ENCODE measurements around the gene FMC1.

Gene FMC1

GRCh38 chr7:139370943-139371313 is 29.8 kb downstream of the FMC1 start:
- no peak for DNase-seq (ENCODE audit: low read depth in 2 of 3, low spot score in 2 of 3)

- DNase-seq (ENCODE audit: low read depth in 2 of 3, low spot score in 2 of 3): no peak
These were observed 33.1 kb downstream of the FMC1 start for GRCh38 chr7:139374246-139374645.

- no peak for DNase-seq (ENCODE audit: low read depth in 2 of 3, low spot score in 2 of 3)
These were observed 41.3 kb downstream of the FMC1 start for GRCh38 chr7:139382439-139382838.

GRCh38 chr7:139384611-139385010 is 43.5 kb downstream of the FMC1 start:
- DNase-seq (ENCODE audit: low read depth in 2 of 3, low spot score in 2 of 3): no peak

- no peak for DNase-seq (ENCODE audit: low read depth in 2 of 3, low spot score in 2 of 3)
These were observed 46.5 kb downstream of the FMC1 start for GRCh38 chr7:139387594-139387993.

- DNase-seq (ENCODE audit: low read depth in 2 of 3, low spot score in 2 of 3): no peak
These were observed 48.0 kb downstream of the FMC1 start for GRCh38 chr7:139389091-139389490.

GRCh38 chr7:139389774-139390173 is 48.6 kb downstream of the FMC1 start:
- no peak for DNase-seq (ENCODE audit: low read depth in 2 of 3, low spot score in 2 of 3)

GRCh38 chr7:139393621-139394211 is 52.6 kb downstream of the FMC1 start:
- DNase-seq (ENCODE audit: low read depth in 2 of 3, low spot score in 2 of 3): no peak

GRCh38 chr7:139394540-139394939 is 53.4 kb downstream of the FMC1 start:
- DNase-seq (ENCODE audit: low read depth in 2 of 3, low spot score in 2 of 3): no peak
